NCI-H1048 (cell line): ENCODE measurements around the gene SLC35G3.
"Not testable (repeated sequence)": the region's sequence is repeated elsewhere in the genome, so short reads cannot be mapped to it uniquely, and the experiment has no call there.

ENCODE experiments used
- DNase-seq: peaks from one replicate; lab custom pipeline; 2025; lab: John Stamatoyannopoulos, UW

SLC35G3 gene

DNA sequence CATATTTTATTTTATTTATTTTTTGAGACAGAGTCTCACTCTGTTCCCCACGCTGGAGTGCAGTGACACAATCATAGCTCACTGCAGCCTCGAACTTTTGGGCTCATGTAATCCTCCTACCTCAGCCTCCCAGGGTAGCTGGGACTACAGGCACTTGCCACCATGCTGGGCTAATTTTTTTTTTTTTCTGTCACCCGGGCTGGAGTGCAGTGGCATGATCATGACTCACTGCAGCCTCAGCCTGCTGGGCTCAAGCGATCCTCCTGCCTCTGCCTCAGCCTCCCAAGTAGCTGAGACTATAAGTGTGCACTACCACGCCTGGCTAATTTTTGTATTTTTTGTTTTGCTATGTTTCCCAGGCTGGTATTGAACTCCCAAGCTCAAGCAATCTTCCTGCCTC, 29.5 kb downstream of the SLC35G3 start:
- no peak for DNase-seq

DNA sequence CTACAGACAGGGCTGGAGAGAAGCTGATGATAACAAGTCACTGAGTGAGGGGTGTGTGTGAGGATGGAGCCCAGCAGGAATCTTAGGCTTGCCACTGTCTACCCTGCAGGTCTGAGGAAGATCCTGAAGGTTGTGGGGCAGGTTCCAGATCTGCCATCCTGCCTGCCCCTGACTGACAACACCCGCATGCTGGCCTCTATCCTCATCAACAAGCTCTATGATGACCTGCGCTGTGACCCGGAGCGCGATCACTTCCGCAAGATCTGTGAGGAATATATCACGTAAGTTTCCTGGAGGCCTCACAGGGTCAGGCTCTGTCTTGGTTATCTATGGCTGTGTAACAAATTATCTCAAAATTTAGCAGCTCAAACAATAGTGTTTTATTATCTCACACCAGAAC, 30.3 kb downstream of the SLC35G3 start:
- DNase-seq = no peak

DNA sequence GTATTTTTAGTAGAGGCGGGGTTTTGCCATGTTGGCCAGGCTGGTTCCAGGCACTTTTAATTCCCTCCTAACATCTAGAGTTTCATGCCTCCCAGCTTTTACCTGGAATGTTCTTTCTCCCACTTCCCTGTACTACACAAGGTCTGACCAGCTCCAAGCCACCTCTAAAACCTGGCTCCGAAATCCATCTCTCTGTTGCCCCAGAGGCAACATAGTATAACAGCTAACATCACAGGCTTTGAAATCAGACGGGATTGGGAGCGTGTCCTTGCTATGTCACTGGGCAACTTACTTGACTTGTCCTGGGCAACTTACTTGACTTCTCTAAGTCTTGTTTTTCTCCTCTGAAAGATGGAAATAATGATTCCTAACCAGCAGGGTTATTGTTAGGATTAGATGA, 31.4 kb downstream of the SLC35G3 start:
- no peak for DNase-seq

DNA sequence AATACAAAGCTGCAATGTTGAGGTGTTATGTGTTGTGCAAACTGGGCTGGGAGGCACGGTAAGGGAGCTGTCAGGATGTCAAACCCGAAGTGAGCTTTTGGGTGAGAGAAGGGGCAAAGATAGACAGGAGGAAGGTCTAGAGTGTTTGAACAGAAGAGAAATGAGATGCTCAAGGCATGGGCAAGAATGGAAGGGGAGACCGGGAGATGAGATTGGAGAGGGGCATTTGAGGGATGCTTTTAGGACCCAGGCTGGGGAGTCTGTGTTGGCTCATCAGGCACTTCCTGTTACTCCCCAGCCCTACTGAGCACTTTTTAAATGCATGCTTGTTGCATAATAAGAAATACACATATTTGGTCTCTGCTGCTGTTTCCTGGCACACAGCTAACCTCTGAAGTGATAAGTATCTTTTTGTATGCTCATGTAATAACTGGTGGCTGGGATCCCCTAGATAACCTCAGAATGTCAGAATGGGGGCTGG, 32.9 kb downstream of the SLC35G3 start:
- no peak for DNase-seq

DNA sequence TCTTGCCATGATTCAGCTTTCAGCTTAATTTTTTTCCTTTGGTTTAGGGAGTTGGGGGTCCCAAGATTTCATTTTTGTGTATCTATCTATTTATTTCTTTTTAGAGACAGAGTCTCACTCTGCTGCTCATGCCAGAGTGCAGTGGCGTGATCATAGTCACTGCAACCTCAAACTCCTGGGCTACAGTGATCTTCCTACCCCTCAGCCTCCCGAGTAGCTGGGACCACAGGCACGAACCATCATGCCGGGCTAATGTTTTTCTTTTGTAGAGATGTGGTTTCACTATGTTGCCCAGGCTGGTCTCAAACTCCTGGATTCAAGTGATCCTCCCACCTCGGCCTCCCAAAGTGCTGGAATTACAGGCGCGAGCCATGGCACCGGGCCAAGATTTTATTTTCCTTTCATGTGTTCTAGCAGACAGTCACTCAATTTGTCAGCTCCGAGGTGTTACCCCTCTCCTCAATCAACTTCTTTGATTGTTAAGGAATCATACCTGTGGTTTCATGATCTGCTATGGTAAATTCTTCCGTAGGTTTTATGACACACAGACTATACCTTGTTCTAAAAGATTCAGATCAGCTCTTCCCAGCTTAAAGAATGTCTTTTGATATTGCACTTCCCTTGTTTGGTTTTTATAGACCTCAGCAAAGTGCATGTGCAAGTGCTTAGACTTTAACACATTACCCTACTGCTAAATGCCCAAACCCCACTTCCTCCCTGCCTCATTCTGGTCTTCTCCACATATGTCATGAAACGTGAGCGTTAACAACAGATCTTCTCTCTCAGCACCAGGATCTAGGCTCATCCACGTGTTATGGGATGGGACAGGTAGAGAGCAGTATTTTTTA, 33.6 kb downstream of the SLC35G3 start:
- DNase-seq = no peak

DNA sequence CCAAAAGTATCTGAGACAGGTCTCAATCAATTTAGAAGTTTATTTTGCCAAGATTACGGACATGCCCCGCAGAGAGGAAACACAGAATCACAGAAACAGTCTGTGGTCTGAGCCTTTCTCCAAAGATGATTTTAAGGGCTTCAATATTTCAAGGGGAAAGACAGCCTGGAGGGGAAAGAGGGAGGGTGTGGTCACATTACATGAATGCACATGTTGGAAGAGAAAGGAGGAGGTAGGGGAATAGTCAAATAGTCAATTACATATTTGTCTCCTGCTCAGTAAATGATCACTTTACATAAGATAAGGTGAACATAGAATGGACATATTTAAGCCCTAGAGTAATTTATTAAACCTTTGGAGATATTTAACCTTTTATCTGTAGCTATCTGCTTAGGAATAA, 34.3 kb downstream of the SLC35G3 start:
- DNase-seq = no peak

DNA sequence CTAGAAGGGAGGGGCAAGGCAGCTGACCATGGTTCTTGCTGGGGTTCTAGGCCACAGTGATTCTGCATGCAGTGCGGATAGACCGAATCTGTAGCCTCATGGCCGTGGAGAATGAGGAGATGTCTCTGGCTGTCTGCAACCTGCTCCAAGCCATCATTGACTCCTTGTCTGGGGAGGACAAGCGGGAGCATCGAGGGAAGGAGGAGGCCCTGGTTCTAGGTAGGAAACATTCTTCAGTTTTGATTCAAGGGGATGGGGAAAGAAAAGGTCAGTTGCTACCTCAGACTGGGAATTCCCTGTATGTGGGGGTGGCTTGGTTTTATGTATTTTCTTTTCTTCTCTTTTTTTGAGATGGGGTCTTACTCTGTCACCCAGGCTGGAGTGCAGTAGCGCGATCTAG, 38.9 kb downstream of the SLC35G3 start:
- no peak for DNase-seq

DNA sequence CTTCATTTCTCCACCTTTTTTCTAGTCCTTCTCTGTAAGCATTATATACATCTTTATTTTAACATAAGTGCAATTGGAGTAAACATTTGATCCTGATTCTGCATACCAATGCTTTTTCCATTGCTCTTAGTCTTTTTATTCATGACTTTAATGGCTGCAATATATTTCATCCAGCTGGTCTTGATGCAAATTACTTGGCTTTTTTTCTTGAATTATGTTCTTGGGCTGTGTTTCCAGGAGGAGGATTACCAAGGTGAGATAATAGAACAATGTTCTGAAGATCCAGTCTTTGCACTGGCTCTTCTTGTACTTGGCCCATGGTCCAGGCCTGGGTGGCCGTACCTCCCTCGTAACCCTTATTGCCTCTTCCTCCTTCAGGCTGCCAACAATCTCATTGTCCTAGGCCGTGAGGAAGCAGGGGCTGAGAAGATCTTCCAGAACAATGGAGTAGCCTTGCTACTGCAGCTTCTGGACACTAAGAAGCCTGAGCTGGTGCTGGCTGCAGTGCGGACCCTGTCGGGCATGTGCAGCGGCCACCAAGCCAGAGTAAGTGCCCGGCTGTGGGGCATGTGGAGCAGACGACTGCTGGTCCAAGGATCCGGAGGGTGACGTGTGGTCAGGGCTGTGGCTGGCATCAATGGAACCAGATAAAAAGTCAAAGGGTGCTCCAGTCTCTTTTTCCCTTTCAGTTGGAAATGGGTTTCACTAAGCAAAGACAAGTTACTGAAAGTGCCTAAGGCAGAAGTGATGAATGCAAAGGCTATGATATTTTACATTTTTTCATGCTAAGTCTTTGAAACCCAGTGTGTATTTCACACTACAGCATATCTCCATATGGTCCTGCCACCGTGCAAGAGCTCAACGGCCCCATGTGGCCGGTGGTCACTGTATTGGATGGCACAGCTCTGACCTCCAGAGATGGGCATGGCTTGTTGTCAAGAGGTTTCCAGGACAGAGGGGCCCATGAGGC, 39.7 kb downstream of the SLC35G3 start:
- DNase-seq = no peak

DNA sequence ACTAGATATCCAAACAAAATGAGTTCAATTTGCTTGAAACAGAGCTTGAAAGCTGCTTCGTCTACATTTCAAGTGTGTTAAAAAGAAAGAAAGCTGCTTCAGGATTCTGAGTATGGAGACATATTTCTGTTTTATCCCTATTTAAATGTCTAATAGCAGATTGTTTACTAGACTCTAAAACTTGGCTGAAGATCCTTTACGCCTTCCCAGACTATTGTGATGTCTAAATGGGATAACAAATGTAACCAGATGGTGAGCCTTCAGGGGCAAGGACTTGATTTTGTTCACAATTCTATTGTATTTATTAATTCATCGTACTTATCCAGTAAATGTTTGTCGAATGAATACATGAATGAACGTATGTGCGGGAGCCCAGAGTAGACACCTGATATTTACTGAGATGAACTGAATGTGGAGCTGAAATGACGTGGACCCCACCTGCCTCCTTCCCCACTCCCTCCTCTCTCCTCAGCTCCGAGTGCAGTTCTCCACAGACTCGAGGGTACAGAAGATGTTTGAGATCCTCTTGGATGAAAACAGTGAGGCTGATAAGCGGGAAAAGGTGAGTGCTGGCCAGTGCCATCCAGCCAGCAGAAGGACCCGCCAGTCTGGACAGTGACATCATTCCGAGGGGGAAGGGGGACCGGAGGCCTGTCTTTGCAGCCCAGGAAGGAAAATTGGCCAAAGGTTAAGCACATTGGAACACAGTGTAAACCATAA, 41.6 kb downstream of the SLC35G3 start:
- no peak for DNase-seq

DNA sequence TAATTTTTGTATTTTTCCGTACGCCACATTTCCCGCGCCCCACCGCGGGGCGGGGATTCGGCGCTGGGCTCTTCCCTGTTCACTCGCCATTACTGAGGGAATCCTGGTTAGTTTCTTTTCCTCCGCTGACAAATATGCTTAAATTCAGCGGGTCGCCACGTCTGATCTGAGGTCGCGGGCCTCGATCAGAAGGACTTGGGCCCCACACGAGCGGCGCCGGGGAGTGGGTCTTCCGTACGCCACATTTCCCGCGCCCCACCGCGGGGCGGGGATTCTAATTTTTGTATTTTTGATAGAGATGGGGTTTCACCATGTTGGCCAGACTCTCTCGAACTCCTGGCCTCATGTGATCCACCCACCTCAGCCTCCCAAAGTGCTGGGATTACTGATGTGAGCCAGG, 43.1 kb downstream of the SLC35G3 start:
- DNase-seq = not testable (repeated sequence)

DNA sequence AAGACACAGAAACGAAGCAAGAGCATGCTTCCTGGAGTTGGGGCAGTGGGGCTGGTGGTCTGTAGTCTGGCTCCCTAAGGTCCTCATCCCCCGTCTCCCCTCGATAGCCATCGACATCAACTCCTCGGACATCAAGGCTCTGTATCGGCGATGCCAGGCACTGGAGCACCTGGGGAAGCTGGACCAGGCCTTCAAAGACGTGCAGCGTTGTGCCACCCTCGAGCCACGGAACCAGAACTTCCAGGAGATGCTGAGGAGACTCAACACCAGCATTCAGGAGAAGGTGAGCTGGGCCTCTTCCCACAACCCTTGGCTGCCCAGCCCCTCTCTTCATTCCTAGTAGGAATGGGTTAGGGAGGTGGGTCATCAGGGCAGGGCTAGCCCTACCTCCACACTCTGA, 44.3 kb downstream of the SLC35G3 start:
- no peak for DNase-seq

DNA sequence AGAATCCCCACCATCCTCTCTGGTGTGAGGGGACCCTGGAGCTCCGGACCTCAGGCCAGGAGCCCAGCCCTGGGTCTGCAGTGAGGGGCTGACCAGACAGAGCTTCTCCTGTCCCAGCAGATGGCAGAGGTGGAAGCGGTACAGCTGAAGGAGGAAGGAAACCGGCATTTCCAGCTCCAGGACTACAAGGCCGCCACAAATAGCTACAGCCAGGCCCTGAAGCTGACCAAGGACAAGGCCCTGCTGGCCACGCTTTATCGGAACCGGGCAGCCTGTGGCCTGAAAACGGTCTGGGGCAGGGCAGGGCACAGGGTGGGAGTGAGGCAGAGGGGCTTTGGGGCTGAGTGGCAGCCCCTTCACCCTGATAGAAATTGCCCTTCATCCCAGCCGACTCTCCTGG, 46.0 kb downstream of the SLC35G3 start:
- DNase-seq = no peak

DNA sequence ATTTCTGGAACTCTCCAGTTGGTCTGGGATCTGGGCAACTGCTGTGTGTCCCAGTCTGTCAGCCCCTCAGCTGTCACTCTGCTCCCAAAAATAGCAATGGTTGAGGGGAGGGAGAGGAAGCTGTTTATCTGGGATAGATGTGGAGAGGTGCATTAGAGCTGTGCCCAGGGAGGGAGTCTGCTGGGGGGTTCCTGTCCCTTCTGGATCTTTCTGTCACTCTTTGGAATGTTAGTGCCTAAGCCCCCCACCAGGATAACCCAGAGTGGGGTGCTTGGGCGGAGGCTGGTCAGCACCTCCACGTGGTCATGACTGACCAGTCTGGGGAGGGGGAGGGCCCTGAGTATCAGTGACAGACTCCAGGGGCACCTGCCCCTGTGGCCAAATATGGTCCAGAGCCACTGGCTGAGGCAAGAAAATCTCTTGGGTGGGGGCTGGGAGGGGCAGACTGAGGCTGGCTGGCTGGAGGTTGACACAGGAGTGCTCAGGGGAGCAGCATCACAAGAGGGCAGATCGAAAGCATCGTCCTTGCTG, 46.8 kb downstream of the SLC35G3 start, which contains the start of gene UNC45B:
TSS of gene UNC45B (plus strand) at position 443 of the 531 bp plus-strand sequence. CDS start 447 bp downstream, outside the sequence.
- no peak for DNase-seq

DNA sequence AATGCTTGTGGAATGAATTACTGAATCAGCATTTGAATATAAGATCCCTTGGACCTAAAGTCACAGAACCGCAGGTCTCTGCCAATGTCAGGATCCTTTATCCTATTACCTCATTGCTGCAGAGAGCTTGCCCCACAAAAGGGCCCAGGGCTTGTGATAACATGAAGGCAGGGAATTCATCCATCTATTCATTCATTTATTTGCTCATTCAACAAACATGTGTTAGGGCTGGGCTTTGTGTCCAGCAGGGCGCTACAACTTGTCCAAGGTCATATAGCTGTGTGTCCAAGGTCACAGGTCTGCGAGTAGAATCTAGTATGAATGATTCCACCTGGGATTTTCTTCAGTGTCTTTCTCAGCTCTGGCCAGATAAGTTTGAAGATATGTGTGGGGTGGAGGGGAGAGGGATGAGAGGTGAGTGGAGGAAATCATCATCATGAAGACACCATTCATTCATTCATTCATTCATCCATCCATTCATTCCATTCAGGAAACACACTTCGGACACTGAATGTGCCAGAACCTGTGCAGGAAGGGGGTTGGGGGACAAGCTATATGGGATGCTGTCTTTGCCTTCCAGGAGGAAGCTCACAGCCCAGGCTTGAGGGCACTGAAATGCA, 47.9 kb downstream of the SLC35G3 start:
- DNase-seq = no peak

DNA sequence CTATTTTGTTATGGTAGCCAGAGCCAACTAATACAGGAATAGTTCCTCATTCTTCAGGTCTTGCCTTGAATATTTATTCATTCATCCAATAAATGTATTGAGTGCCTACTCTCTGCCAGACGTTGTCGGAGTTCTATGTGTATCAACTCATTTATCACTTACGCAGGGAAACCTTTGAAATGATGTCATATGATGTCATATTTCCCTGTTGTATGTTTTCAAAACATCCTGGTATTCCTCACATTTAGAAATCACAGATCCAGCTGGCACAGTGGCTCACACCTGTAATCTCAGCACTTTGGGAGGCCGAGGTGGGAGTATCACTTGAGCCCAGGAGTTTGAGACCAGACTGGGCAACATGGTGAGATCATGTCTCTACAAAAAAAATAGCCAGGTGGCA, 49.4 kb downstream of the SLC35G3 start:
- no peak for DNase-seq
